ENCODE data around the gene TSPAN12. TPM values are rescaled to one million over a fixed set of nuclear protein-coding genes. Genes with fewer than 3 reads are reported as not detected.

TSPAN12 gene
- total RNA-seq, 1 experiment from 2014 or later = 7.4 TPM

DNA sequence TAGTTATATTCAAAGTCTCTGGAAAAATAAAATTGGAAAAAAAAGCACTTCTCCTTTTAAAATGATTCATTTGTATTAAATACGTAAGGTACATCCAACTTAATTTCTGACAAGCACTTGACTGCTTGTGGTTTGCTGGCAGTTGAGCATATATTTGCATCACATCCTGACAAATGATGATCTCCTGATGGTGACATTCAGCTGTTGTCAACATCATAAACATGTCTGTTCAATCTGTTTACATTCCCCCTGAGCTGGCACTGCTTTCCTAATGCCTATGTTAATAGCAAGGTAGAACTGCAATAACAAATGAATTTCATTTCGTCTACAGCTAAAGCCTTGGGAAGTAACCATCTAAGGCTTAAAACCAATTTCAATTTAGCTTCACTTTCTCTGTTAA, 24.4 kb downstream of the TSPAN12 start:
- TF ChIP-seq, protein P1, sequence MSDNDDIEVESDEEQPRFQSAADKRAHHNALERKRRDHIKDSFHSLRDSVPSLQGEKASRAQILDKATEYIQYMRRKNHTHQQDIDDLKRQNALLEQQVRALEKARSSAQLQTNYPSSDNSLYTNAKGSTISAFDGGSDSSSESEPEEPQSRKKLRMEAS (IDR thresholded peaks at IDR 0.05) = no peak
- TF ChIP-seq EZH2 (IDR thresholded peaks at IDR 0.05) (no peak), CBX3 (IDR thresholded peaks at IDR 0.05; ENCODE audit: low read depth) (no peak), POLR2A (IDR thresholded peaks at IDR 0.05; ENCODE audit: borderline replicate concordance, extremely low read depth, insufficient read depth, insufficient read length) (no peak), CTCF (IDR thresholded peaks at IDR 0.05 in 2 of 3, conservative IDR thresholded peaks at IDR 0.05 in 1 of 3; ENCODE audit: borderline replicate concordance in 1 of 3, insufficient read depth in 1 of 3, low read depth in 2 of 3, low read length in 2 of 3) (no peak)
- POLR2A ChIA-PET = no interaction called here
- ATAC-seq = no peak
- intact Hi-C loops (cut with micrococcal nuclease) = no loop called here
- BruUV-seq (replicated peaks) = no TSS peak
- RAD21 ChIA-PET (ENCODE audit: low non-redundant PET in 1 of 2, low total read pairs in 2 of 2, uncharacterized antibody in 2 of 2, unreplicated experiment in 2 of 2) = no interaction called here
- Histone ChIP-seq H3K27ac (ENCODE audit: low read depth, low read length) (no peak overlapping the region), H3K27me3 (ENCODE audit: insufficient read depth, low read length) (no peaks in the 10 kb centered on the region), H3K4me2 (ENCODE audit: low read length) (no peak overlapping the region), H3K9me3 (ENCODE audit: control insufficient read depth in 1 of 2, insufficient read depth in 1 of 2, low read depth in 1 of 2, low read length in 2 of 2) (no peaks in the 10 kb centered on the region), H3K9me2 (ENCODE audit: insufficient read depth) (no peaks in the 10 kb centered on the region), H3K9ac (ENCODE audit: low read length) (no peak overlapping the region), H3K4me3 (replicated peaks in 1 of 2; ENCODE audit: low read depth in 1 of 2, low read length in 2 of 2) (no peak overlapping the region), H2AFZ (ENCODE audit: low read depth, low read length, poor library complexity, severe bottlenecking) (no peak overlapping the region), H3K4me1 (ENCODE audit: control insufficient read depth in 1 of 2, insufficient read depth in 2 of 2, low read length in 2 of 2) (no peaks in the 10 kb centered on the region), H4K20me1 (ENCODE audit: insufficient read depth) (no peaks in the 10 kb centered on the region), H3K79me2 (ENCODE audit: insufficient read depth, low read length) (no peaks in the 10 kb centered on the region), H3K36me3 (ENCODE audit: control insufficient read depth in 1 of 2, insufficient read depth in 2 of 2, low read length in 2 of 2) (no peaks in the 10 kb centered on the region)
- no peak for DNase-seq (ENCODE audit: low read depth, low spot score)
- CTCF ChIA-PET = no interaction called here

DNA sequence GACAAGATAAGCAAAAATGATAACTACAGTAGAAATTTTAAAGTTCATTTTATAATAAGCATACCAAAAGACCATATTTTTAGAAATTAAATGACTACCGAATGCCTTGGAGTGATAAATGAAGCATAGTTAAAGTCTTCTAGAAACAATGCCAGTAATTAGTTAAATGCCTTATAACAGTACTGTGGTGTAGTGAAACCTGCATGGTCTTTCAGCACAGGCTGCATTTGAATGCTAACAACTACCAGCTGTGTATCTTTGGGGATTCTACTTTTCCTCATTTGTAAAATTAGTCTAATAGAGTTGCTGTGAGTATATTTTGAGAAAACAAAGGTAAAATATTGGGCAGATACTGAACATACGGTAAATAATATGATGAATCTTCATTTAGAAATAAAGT, 25.1 kb downstream of the TSPAN12 start:
- intact Hi-C loops (cut with micrococcal nuclease) = no loop called here
- BruUV-seq (replicated peaks) = no TSS peak
- TF ChIP-seq POLR2A (IDR thresholded peaks at IDR 0.05; ENCODE audit: borderline replicate concordance, extremely low read depth, insufficient read depth, insufficient read length) = no peak
- no peak for TF ChIP-seq POLR2AphosphoS5 (IDR thresholded peaks at IDR 0.05; ENCODE audit: low read depth, low read length)
- TF ChIP-seq CEBPB (IDR thresholded peaks at IDR 0.05; ENCODE audit: low read depth) = no peak
- TF ChIP-seq ZFX (IDR thresholded peaks at IDR 0.05) = no peak
- TF ChIP-seq, protein P2, sequence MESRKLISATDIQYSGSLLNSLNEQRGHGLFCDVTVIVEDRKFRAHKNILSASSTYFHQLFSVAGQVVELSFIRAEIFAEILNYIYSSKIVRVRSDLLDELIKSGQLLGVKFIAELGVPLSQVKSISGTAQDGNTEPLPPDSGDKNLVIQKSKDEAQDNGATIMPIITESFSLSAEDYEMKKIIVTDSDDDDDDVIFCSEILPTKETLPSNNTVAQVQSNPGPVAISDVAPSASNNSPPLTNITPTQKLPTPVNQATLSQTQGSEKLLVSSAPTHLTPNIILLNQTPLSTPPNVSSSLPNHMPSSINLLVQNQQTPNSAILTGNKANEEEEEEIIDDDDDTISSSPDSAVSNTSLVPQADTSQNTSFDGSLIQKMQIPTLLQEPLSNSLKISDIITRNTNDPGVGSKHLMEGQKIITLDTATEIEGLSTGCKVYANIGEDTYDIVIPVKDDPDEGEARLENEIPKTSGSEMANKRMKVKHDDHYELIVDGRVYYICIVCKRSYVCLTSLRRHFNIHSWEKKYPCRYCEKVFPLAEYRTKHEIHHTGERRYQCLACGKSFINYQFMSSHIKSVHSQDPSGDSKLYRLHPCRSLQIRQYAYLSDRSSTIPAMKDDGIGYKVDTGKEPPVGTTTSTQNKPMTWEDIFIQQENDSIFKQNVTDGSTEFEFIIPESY (IDR thresholded peaks at IDR 0.05; ENCODE audit: extremely low read depth, insufficient replicate concordance, low read length) = no peak
- TF ChIP-seq, protein P1 (IDR thresholded peaks at IDR 0.05) = no peak
- no peak for TF ChIP-seq ZNF274 (IDR thresholded peaks at IDR 0.05; ENCODE audit: low read depth, low read length)
- TF ChIP-seq CBX3 (IDR thresholded peaks at IDR 0.05; ENCODE audit: low read depth) = no peak
- TF ChIP-seq TCF7L2 (IDR thresholded peaks at IDR 0.05; ENCODE audit: borderline replicate concordance, extremely low read depth, insufficient read depth, insufficient read length) = no peak
- TF ChIP-seq EZH2 (IDR thresholded peaks at IDR 0.05) = no peak
- no peak for TF ChIP-seq EGR1 (IDR thresholded peaks at IDR 0.05; ENCODE audit: low read depth)
- no peak for TF ChIP-seq FOSL1 (IDR thresholded peaks at IDR 0.05; ENCODE audit: low read depth)
- no peak for TF ChIP-seq JUND (IDR thresholded peaks at IDR 0.05)
- no peak for TF ChIP-seq RAD21 (IDR thresholded peaks at IDR 0.05; ENCODE audit: low read depth)
- TF ChIP-seq ELF1 (IDR thresholded peaks at IDR 0.05; ENCODE audit: borderline replicate concordance, low read depth) = no peak

More for the DNA sequence above, 25.1 kb downstream of the TSPAN12 start:
- Histone ChIP-seq H2AFZ (ENCODE audit: low read depth, low read length, poor library complexity, severe bottlenecking) (no peak overlapping the region), H3K27me3 (ENCODE audit: insufficient read depth, low read length) (no peaks in the 10 kb centered on the region), H3K4me2 (ENCODE audit: low read length) (no peak overlapping the region), H3K9me3 (ENCODE audit: control insufficient read depth in 1 of 2, insufficient read depth in 1 of 2, low read depth in 1 of 2, low read length in 2 of 2) (no peaks in the 10 kb centered on the region), H3K4me3 (replicated peaks in 1 of 2; ENCODE audit: low read depth in 1 of 2, low read length in 2 of 2) (no peak overlapping the region), H3K79me2 (ENCODE audit: insufficient read depth, low read length) (no peaks in the 10 kb centered on the region), H3K9ac (ENCODE audit: low read length) (no peak overlapping the region), H3K4me1 (ENCODE audit: control insufficient read depth in 1 of 2, insufficient read depth in 2 of 2, low read length in 2 of 2) (no peaks in the 10 kb centered on the region), H3K27ac (ENCODE audit: low read depth, low read length) (no peak overlapping the region), H4K20me1 (ENCODE audit: insufficient read depth) (no peaks in the 10 kb centered on the region), H3K9me2 (ENCODE audit: insufficient read depth) (no peaks in the 10 kb centered on the region), H3K36me3 (ENCODE audit: control insufficient read depth in 1 of 2, insufficient read depth in 2 of 2, low read length in 2 of 2) (no peaks in the 10 kb centered on the region)
- ChIA-PET POLR2A (no interaction called here), CTCF (no interaction called here), RAD21 (ENCODE audit: low non-redundant PET in 1 of 2, low total read pairs in 2 of 2, uncharacterized antibody in 2 of 2, unreplicated experiment in 2 of 2) (no interaction called here)
- DNase-seq (ENCODE audit: low read depth, low spot score) (no peak), ATAC-seq (no peak)
